Liver (tissue), 9 donors: Measurements from ENCODE around the gene XXYLT1. TPM values are rescaled to one million over a fixed set of nuclear protein-coding genes. Genes with fewer than 3 reads are reported as not detected.

Experiments
- DNase-seq: peaks from one replicate; pipeline ENCODE4 v3.0.0-alpha.2; 2017; ENCODE audit warnings: low spot score
- H3K27ac ChIP-seq, 2 donors: one replicate each; pipeline ENCODE4 v1.7.0; 2013; ENCODE audit warnings: inconsistent platforms in 2 of 2, low read length in 2 of 2, control low read depth in 1 of 2, low read depth in 1 of 2, mild to moderate bottlenecking in 1 of 2
- H3K27me3 ChIP-seq, 4 donors: one replicate each; pipeline versions ENCODE4 v1.6.1 to v1.7.0; 2013; ENCODE audit warnings: low read length in 3 of 4, inconsistent platforms in 1 of 4, mild to moderate bottlenecking in 1 of 4, moderate library complexity in 1 of 4; ENCODE audit not compliant: control insufficient read depth in 4 of 4, insufficient read depth in 4 of 4
- H3K36me3 ChIP-seq, 4 donors: one replicate each; pipeline versions ENCODE4 v1.6.1 to v1.7.0; 2013; ENCODE audit warnings: low read length in 3 of 4, mild to moderate bottlenecking in 3 of 4, low read depth in 1 of 4, moderate library complexity in 1 of 4; ENCODE audit not compliant: control insufficient read depth in 4 of 4, insufficient read depth in 3 of 4
- H3K4me1 ChIP-seq, 4 donors: one replicate each; pipeline versions ENCODE4 v1.6.1 to v1.7.0; 2013; ENCODE audit warnings: low read length in 3 of 4, mild to moderate bottlenecking in 3 of 4, moderate library complexity in 1 of 4; ENCODE audit not compliant: control insufficient read depth in 4 of 4, insufficient read depth in 4 of 4
- H3K4me3 ChIP-seq, 3 donors: one replicate each; pipeline versions ENCODE4 v1.6.1 to v1.7.0; 2013; ENCODE audit warnings: low read length in 3 of 3, control low read depth in 1 of 3, low read depth in 1 of 3, mild to moderate bottlenecking in 1 of 3
- H3K9ac ChIP-seq, 2 donors: one replicate each; pipeline ENCODE4 v1.7.0; 2013; ENCODE audit warnings: low read length in 2 of 2, mild to moderate bottlenecking in 2 of 2, moderate library complexity in 2 of 2, control low read depth in 1 of 2, low read depth in 1 of 2
- H3K9me3 ChIP-seq, 4 donors: one replicate each; pipeline versions ENCODE4 v1.6.1 to v1.7.0; 2013; ENCODE audit warnings: low read length in 3 of 4; ENCODE audit not compliant: control insufficient read depth in 4 of 4
- ATF3 ChIP-seq: IDR thresholded peaks from 2 replicates; pipeline ENCODE4 v1.6.1; 2016; ENCODE audit warnings: antibody characterized with exemption
- CTCF ChIP-seq: fragments of 150-350 bp; IDR thresholded peaks from 2 replicates; pipeline ENCODE4 v1.5.1; 2017; ENCODE audit warnings: improper control_type of control experiment, low read depth, low read length; ENCODE audit not compliant: missing input control
- FOXA1 ChIP-seq: IDR thresholded peaks from 2 replicates; pipeline ENCODE4 v1.6.1; 2016; ENCODE audit warnings: antibody characterized with exemption
- FOXA2 ChIP-seq: IDR thresholded peaks from 2 replicates; pipeline ENCODE4 v1.6.1; 2016; ENCODE audit warnings: antibody characterized with exemption
- HNF4A ChIP-seq, 2 donors: conservative IDR thresholded peaks; 2 replicates each; pipeline ENCODE4 v1.6.1; 2016; ENCODE audit warnings: antibody characterized with exemption in 2 of 2, mild to moderate bottlenecking in 2 of 2
- HNF4G ChIP-seq: IDR thresholded peaks from 2 replicates; pipeline ENCODE4 v1.6.1; 2016; ENCODE audit warnings: antibody characterized with exemption
- JUND ChIP-seq, 2 donors: IDR thresholded peaks; 2 replicates each; pipeline ENCODE4 v1.6.1; 2016; ENCODE audit warnings: antibody characterized with exemption in 2 of 2
- MAX ChIP-seq: IDR thresholded peaks from 2 replicates; pipeline ENCODE4 v1.6.1; 2016; ENCODE audit warnings: antibody characterized with exemption
- NR2F2 ChIP-seq: IDR thresholded peaks from 2 replicates; pipeline ENCODE4 v1.6.1; 2016; ENCODE audit warnings: antibody characterized with exemption
- RAD21 ChIP-seq, 2 donors: IDR thresholded peaks; 2 replicates each; pipeline ENCODE4 v1.6.1; 2016; ENCODE audit warnings: antibody characterized with exemption in 2 of 2, mild to moderate bottlenecking in 2 of 2
- REST ChIP-seq: IDR thresholded peaks from 2 replicates; pipeline ENCODE4 v1.6.1; 2016; ENCODE audit warnings: antibody characterized with exemption, mild to moderate bottlenecking
- RXRA ChIP-seq, 2 donors: IDR thresholded peaks; 2 replicates each; pipeline ENCODE4 v1.6.1; 2017 to 2018; ENCODE audit warnings: antibody characterized with exemption in 2 of 2, mild to moderate bottlenecking in 1 of 2
- SP1 ChIP-seq: IDR thresholded peaks from 2 replicates; pipeline ENCODE4 v1.6.1; 2018; ENCODE audit warnings: antibody characterized with exemption, mild to moderate bottlenecking
- TAF1 ChIP-seq: conservative IDR thresholded peaks from 2 replicates; pipeline ENCODE4 v1.6.1; 2016; ENCODE audit warnings: antibody characterized with exemption, mild to moderate bottlenecking
- YY1 ChIP-seq: IDR thresholded peaks from 2 replicates; pipeline ENCODE4 v1.6.1; 2016; ENCODE audit warnings: antibody characterized with exemption, mild to moderate bottlenecking
- ZBTB33 ChIP-seq: IDR thresholded peaks from 2 replicates; pipeline ENCODE4 v1.6.1; 2016; ENCODE audit warnings: antibody characterized with exemption
- WGBS: extraction: QIAGEN DNeasy Blood & Tissue Kit; methylation state at CpG from one replicate; pipeline ENCODE4 v1.1.7; 2013; 5-methylcytosine and 5-hydroxymethylcytosine counted together
- polyA plus RNA-seq, 2 donors: library from polyadenylated mRNA; stranded (reverse) in 1 of 2; unstranded in 1 of 2; fragments of 200-250 nt in 1 of 2; fragments of >200 nt in 1 of 2; fragmentation: Nextera tagmentation in 1 of 2; extraction: Ambion mirVana in 1 of 2; gene quantifications; one replicate each; pipeline versions ENCODE4 v1.2.1 to v1.2.3, GENCODE V29; 2013 to 2015
- total RNA-seq, 2 donors: library from RNA; depleted of rRNA; stranded (reverse); fragments of >200 nt; gene quantifications; one replicate each; pipeline ENCODE4 v1.2.3, GENCODE V29; 2014
- donor health status: healthy.
- donor health status: healthy.
- donor health status: healthy.
- donor health status: healthy.
- donor health status: healthy.

XXYLT1 gene
- total and polyA plus RNA-seq, 4 donors: 0.93 to 7.6 (median 2.8) TPM

- 73% methylated on average over 19 of the region's 19 CpGs for WGBS
Observed at GRCh38 chr3:195198426-195199346, 72.3 kb downstream of the XXYLT1 start.

More at GRCh38 chr3:195198426-195199346, 72.3 kb downstream of the XXYLT1 start:
- no peak for DNase-seq
- H3K36me3 ChIP-seq: no peaks in the 10 kb centered on the region
- H3K27me3 ChIP-seq: no peaks in the 10 kb centered on the region
- no peak overlapping the region for H3K4me3 ChIP-seq
- TF ChIP-seq YY1 (peak; percentile 56), CTCF (no peak), RXRA (IDR thresholded peaks at IDR 0.05) (peak in 1 of 2 donors; percentile 40), JUND (IDR thresholded peaks at IDR 0.05) (no peak), MAX (no peak), HNF4G (no peak), HNF4A (conservative IDR thresholded peaks at IDR 0.05) (peak in 1 of 2 donors; percentile 20), ATF3 (no peak), FOXA1 (no peak), NR2F2 (no peak), REST (no peak), SP1 (no peak), ZBTB33 (no peak), FOXA2 (no peak), RAD21 (IDR thresholded peaks at IDR 0.05) (peak in 1 of 2 donors; percentile 12), TAF1 (no peak)
- no peaks in the 10 kb centered on the region for H3K9me3 ChIP-seq
- peaks cover 0 to 6% (median 3%) of the 10 kb centered on the region in 4 donors for H3K4me1 ChIP-seq
- H3K27ac ChIP-seq: no peak overlapping the region
- no peak overlapping the region for H3K9ac ChIP-seq
